ENCODE data around the gene KDM4B.

DNA sequence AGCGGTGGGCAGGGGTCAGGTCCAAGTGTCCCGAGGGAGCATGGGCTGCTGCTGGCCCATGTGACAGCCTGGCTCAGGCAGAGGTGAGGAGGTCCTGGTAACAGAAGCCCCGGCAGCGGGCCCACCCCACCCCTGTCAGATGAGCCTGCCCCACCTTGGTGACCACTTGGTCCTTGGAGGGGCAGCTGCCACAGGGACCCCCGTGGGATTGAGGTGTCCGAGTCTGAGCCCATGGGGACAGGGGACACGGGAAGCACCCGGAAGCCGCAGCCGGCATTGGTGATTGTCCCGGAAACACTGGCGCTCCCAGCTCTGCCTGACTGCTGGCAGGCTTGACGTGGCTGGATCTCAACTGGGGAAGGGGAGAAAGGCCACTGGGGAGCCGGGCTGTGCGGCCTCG lies 149.1 kb downstream of the KDM4B start:
- TF ChIP-seq FOXM1 (IDR thresholded peaks at IDR 0.05; ENCODE audit: low read depth) (no peak), NRF1 (IDR thresholded peaks at IDR 0.05; ENCODE audit: low read depth, low read length) (no peak), POLR2AphosphoS5 (IDR thresholded peaks at IDR 0.05; ENCODE audit: low read depth, low read length) (no peak), JUND (IDR thresholded peaks at IDR 0.05) (no peak), TCF12 (IDR thresholded peaks at IDR 0.05) (no peak), YY1 (IDR thresholded peaks at IDR 0.05; ENCODE audit: low read depth) (no peak), FOXJ3 (CRISPR knock-in tag; IDR thresholded peaks at IDR 0.05) (no peak), RFX5 (IDR thresholded peaks at IDR 0.05; ENCODE audit: low read length) (no peak)
- TF ChIP-seq, protein P1, sequence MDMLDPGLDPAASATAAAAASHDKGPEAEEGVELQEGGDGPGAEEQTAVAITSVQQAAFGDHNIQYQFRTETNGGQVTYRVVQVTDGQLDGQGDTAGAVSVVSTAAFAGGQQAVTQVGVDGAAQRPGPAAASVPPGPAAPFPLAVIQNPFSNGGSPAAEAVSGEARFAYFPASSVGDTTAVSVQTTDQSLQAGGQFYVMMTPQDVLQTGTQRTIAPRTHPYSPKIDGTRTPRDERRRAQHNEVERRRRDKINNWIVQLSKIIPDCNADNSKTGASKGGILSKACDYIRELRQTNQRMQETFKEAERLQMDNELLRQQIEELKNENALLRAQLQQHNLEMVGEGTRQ (IDR thresholded peaks at IDR 0.05; ENCODE audit: borderline replicate concordance, low read depth, low read length), result no peak
- TF ChIP-seq, protein P2, sequence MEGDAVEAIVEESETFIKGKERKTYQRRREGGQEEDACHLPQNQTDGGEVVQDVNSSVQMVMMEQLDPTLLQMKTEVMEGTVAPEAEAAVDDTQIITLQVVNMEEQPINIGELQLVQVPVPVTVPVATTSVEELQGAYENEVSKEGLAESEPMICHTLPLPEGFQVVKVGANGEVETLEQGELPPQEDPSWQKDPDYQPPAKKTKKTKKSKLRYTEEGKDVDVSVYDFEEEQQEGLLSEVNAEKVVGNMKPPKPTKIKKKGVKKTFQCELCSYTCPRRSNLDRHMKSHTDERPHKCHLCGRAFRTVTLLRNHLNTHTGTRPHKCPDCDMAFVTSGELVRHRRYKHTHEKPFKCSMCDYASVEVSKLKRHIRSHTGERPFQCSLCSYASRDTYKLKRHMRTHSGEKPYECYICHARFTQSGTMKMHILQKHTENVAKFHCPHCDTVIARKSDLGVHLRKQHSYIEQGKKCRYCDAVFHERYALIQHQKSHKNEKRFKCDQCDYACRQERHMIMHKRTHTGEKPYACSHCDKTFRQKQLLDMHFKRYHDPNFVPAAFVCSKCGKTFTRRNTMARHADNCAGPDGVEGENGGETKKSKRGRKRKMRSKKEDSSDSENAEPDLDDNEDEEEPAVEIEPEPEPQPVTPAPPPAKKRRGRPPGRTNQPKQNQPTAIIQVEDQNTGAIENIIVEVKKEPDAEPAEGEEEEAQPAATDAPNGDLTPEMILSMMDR (IDR thresholded peaks at IDR 0.05), result no peak
- TF ChIP-seq, protein P3, sequence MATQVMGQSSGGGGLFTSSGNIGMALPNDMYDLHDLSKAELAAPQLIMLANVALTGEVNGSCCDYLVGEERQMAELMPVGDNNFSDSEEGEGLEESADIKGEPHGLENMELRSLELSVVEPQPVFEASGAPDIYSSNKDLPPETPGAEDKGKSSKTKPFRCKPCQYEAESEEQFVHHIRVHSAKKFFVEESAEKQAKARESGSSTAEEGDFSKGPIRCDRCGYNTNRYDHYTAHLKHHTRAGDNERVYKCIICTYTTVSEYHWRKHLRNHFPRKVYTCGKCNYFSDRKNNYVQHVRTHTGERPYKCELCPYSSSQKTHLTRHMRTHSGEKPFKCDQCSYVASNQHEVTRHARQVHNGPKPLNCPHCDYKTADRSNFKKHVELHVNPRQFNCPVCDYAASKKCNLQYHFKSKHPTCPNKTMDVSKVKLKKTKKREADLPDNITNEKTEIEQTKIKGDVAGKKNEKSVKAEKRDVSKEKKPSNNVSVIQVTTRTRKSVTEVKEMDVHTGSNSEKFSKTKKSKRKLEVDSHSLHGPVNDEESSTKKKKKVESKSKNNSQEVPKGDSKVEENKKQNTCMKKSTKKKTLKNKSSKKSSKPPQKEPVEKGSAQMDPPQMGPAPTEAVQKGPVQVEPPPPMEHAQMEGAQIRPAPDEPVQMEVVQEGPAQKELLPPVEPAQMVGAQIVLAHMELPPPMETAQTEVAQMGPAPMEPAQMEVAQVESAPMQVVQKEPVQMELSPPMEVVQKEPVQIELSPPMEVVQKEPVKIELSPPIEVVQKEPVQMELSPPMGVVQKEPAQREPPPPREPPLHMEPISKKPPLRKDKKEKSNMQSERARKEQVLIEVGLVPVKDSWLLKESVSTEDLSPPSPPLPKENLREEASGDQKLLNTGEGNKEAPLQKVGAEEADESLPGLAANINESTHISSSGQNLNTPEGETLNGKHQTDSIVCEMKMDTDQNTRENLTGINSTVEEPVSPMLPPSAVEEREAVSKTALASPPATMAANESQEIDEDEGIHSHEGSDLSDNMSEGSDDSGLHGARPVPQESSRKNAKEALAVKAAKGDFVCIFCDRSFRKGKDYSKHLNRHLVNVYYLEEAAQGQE (IDR thresholded peaks at IDR 0.05; ENCODE audit: low read depth, low read length), result no peak
- TF ChIP-seq, protein P4, sequence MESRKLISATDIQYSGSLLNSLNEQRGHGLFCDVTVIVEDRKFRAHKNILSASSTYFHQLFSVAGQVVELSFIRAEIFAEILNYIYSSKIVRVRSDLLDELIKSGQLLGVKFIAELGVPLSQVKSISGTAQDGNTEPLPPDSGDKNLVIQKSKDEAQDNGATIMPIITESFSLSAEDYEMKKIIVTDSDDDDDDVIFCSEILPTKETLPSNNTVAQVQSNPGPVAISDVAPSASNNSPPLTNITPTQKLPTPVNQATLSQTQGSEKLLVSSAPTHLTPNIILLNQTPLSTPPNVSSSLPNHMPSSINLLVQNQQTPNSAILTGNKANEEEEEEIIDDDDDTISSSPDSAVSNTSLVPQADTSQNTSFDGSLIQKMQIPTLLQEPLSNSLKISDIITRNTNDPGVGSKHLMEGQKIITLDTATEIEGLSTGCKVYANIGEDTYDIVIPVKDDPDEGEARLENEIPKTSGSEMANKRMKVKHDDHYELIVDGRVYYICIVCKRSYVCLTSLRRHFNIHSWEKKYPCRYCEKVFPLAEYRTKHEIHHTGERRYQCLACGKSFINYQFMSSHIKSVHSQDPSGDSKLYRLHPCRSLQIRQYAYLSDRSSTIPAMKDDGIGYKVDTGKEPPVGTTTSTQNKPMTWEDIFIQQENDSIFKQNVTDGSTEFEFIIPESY (IDR thresholded peaks at IDR 0.05; ENCODE audit: borderline replicate concordance, low read depth), result no peak
- TF ChIP-seq, protein P5, sequence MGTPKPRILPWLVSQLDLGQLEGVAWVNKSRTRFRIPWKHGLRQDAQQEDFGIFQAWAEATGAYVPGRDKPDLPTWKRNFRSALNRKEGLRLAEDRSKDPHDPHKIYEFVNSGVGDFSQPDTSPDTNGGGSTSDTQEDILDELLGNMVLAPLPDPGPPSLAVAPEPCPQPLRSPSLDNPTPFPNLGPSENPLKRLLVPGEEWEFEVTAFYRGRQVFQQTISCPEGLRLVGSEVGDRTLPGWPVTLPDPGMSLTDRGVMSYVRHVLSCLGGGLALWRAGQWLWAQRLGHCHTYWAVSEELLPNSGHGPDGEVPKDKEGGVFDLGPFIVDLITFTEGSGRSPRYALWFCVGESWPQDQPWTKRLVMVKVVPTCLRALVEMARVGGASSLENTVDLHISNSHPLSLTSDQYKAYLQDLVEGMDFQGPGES (IDR thresholded peaks at IDR 0.05; ENCODE audit: low read depth, low read length), result no peak
